HepG2 (cell line): ENCODE results near the gene PCSK6. TPM values are rescaled to one million over a fixed set of nuclear protein-coding genes. Genes with fewer than 3 reads are reported as not detected.

Source experiments
- BRCA1 ChIP-seq: sonication (generic); formaldehyde crosslinking; IDR thresholded peaks from 2 replicates; pipeline ENCODE4 v1.4.0; 2020; ENCODE audit warnings: missing genetic modification reagents
- CHD2 ChIP-seq: IDR thresholded peaks from 2 replicates; pipeline ENCODE4 v1.6.1; 2011; ENCODE audit warnings: low read depth, low read length, improper control_type of control experiment
- DMAP1 ChIP-seq: IDR thresholded peaks from 2 replicates; pipeline ENCODE4 v1.6.1; 2016
- GABPB1 ChIP-seq: IDR thresholded peaks from 2 replicates; pipeline ENCODE4 v1.6.1; 2016; ENCODE audit warnings: mild to moderate bottlenecking, missing genetic modification reagents, moderate library complexity, missing compliant biosample characterization
- GATAD1 ChIP-seq: IDR thresholded peaks from 2 replicates; pipeline ENCODE4 v1.6.1; 2016; ENCODE audit warnings: missing genetic modification reagents, missing compliant biosample characterization
- HIVEP1 ChIP-seq: sonication (generic); formaldehyde crosslinking; IDR thresholded peaks from 2 replicates; pipeline ENCODE4 v1.4.0; 2020; ENCODE audit warnings: mild to moderate bottlenecking, missing genetic modification reagents
- JUND ChIP-seq: sonication (generic); formaldehyde crosslinking; IDR thresholded peaks from 2 replicates; pipeline ENCODE4 v1.8.0; 2022; ENCODE audit warnings: mild to moderate bottlenecking, missing genetic modification reagents
- MED8 ChIP-seq: sonication (generic); formaldehyde crosslinking; IDR thresholded peaks from 2 replicates; pipeline ENCODE4 v1.8.1; 2023; ENCODE audit warnings: mild to moderate bottlenecking, missing genetic modification reagents; ENCODE audit not compliant: insufficient replicate concordance
- NFKBIZ ChIP-seq: IDR thresholded peaks from 2 replicates; pipeline ENCODE4 v1.6.1; 2018; ENCODE audit warnings: missing genetic modification reagents, missing compliant biosample characterization
- RAD21 ChIP-seq: fragments of 450-650 bp; formaldehyde crosslinking; IDR thresholded peaks from 2 replicates; pipeline ENCODE4 v1.5.0; 2020; ENCODE audit warnings: mild to moderate bottlenecking
- RCOR2 ChIP-seq: IDR thresholded peaks from 2 replicates; pipeline ENCODE4 v1.6.1; 2016; ENCODE audit warnings: missing biosample characterization, missing genetic modification reagents
- SMAD1 ChIP-seq: sonication (generic); formaldehyde crosslinking; IDR thresholded peaks from 2 replicates; pipeline ENCODE4 v1.4.0; 2020; ENCODE audit warnings: missing genetic modification reagents, low read depth, mild to moderate bottlenecking, borderline replicate concordance
- TBL1XR1 ChIP-seq: fragments of 150-350 bp; IDR thresholded peaks from 2 replicates; pipeline ENCODE4 v1.6.1; 2014; ENCODE audit warnings: borderline replicate concordance, low read length; ENCODE audit not compliant: partially characterized antibody
- TCF12 ChIP-seq, 2 experiments: fragments of 450-650 bp in 1 of 2; sonication (generic) in 1 of 2; formaldehyde crosslinking in 1 of 2; IDR thresholded peaks; 2 replicates each; pipeline versions ENCODE4 v1.6.1 to v1.8.0; 2017 to 2022; ENCODE audit warnings: antibody characterized with exemption in 1 of 2, mild to moderate bottlenecking in 1 of 2, missing genetic modification reagents in 1 of 2, moderate library complexity in 1 of 2
- ZNF205 ChIP-seq: IDR thresholded peaks from 2 replicates; pipeline ENCODE4 v1.6.1; 2018; ENCODE audit warnings: missing biosample characterization, missing genetic modification reagents
- ZNF256 ChIP-seq: sonication (generic); formaldehyde crosslinking; conservative IDR thresholded peaks from 2 replicates; pipeline ENCODE4 v1.4.0; 2020; ENCODE audit warnings: missing genetic modification reagents
- ZNF296 ChIP-seq: sonication (generic); formaldehyde crosslinking; conservative IDR thresholded peaks from 2 replicates; pipeline ENCODE4 v1.5.0; 2020; ENCODE audit warnings: mild to moderate bottlenecking, missing genetic modification reagents
- ZNF331 ChIP-seq: sonication (generic); formaldehyde crosslinking; IDR thresholded peaks from 2 replicates; pipeline ENCODE4 v1.4.0; 2020; ENCODE audit warnings: missing genetic modification reagents
- ZNF34 ChIP-seq: sonication (generic); formaldehyde crosslinking; IDR thresholded peaks from 2 replicates; pipeline ENCODE4 v1.4.0; 2020; ENCODE audit warnings: mild to moderate bottlenecking, missing genetic modification reagents, borderline replicate concordance
- ZNF510 ChIP-seq: sonication (generic); formaldehyde crosslinking; IDR thresholded peaks from 2 replicates; pipeline ENCODE4 v1.4.0; 2020; ENCODE audit warnings: low read depth, mild to moderate bottlenecking, missing genetic modification reagents
- ZNF670 ChIP-seq: sonication (generic); formaldehyde crosslinking; IDR thresholded peaks from 2 replicates; pipeline ENCODE4 v1.8.0; 2022; ENCODE audit warnings: mild to moderate bottlenecking, missing genetic modification reagents, borderline replicate concordance
- polyA plus RNA-seq, 8 experiments: library from polyadenylated mRNA; depleted of rRNA in 3 of 8; stranded (reverse) in 7 of 8; unstranded in 1 of 8; fragments of >200 nt; fragmentation: Illumina TruSeq in 4 of 8; extraction: Trizol in 4 of 8; gene quantifications; 2 replicates each; pipeline versions ENCODE4 v1.2.1 to v1.2.3, GENCODE V29; 2011 to 2016; ENCODE audit warnings: low read depth in 4 of 8, missing spikeins in 1 of 8, mixed read lengths in 1 of 8; ENCODE audit not compliant: insufficient read depth in 1 of 8
- total RNA-seq, 5 experiments: library from RNA; depleted of rRNA; stranded (reverse); fragments of >200 nt; fragmentation: Illumina TruSeq; extraction: Trizol; gene quantifications; 2 replicates each; pipeline ENCODE4 v1.2.3, GENCODE V29; 2016; ENCODE audit warnings: low read depth in 1 of 5
- TF ChIP-seq, protein P1 (sequence below): sonication (generic); formaldehyde crosslinking; IDR thresholded peaks from 2 replicates; pipeline ENCODE4 v1.4.0; 2020; ENCODE audit warnings: missing genetic modification reagents, borderline replicate concordance
- TF ChIP-seq, protein P2 (sequence below), 2 experiments: sonication (generic) in 1 of 2; formaldehyde crosslinking in 1 of 2; IDR thresholded peaks; 2 replicates each; pipeline versions ENCODE4 v1.5.1 to v1.6.1; 2011 to 2020; ENCODE audit warnings: borderline replicate concordance in 1 of 2, low read depth in 1 of 2, low read length in 1 of 2, mild to moderate bottlenecking in 1 of 2, missing genetic modification reagents in 1 of 2, moderate library complexity in 1 of 2
- TF ChIP-seq, protein P3 (sequence below): sonication (generic); formaldehyde crosslinking; IDR thresholded peaks from 2 replicates; pipeline ENCODE4 v1.5.1; 2020; ENCODE audit warnings: mild to moderate bottlenecking, moderate library complexity, missing genetic modification reagents

PCSK6 gene
- total and polyA plus RNA-seq, 2 of the 13 experiments (the other 11 are each of a cell fraction or from before 2014, with no cell fraction given), result 56.5 to 155 TPM

DNA sequence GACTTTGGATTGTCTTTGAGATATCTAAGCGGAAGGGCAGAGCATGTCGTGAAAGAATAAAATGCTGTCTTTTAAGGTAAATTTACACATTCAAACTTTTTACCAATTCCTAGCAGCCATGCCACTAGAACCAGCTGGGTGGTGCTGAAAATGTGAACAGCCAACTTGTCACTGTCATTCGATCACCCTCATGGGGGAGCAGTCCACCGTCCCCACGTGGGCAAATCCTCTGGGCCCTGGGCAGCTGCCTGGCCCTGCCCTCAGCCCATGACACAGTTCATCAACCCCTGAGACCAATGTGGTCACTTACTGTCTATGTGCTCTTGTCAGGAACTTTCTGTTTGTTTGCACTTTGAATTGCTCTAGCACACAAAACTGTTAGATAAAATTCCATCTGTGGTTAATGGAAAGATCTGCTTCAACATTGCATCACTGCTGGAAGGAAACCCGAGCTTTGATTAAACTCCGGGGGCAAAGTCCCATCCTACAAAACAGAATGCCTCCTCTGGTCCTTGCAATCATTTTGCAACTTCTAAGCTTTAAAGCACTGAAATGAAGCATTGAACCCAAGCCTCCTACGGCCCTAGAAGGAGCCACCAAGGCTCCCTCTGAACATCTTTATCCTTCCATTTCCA is 50.1 kb downstream of the PCSK6 start (continued):
- TF ChIP-seq ZNF296 (CRISPR knock-in tag) (peak; percentile 96), SMAD1 (CRISPR knock-in tag) (no peak), GATAD1 (CRISPR knock-in tag) (peak; percentile 73), ZNF510 (CRISPR knock-in tag) (no peak), HIVEP1 (CRISPR knock-in tag) (peak; percentile 58; the same call in 1 of the 2 replicates), ZNF331 (peak; percentile 91; the same call in 1 of the 2 replicates), ZNF256 (CRISPR knock-in tag) (no peak; the same call in 1 of the 2 replicates), DMAP1 (CRISPR knock-in tag) (peak; percentile 87), GABPB1 (CRISPR knock-in tag) (peak; percentile 59; the same call in 1 of the 2 replicates), RAD21 (CRISPR knock-in tag) (peak; percentile 64), MED8 (CRISPR knock-in tag) (peak; percentile 96), ZNF34 (CRISPR knock-in tag) (peak; percentile 69; the same call in 1 of the 2 replicates), NFKBIZ (CRISPR knock-in tag) (peak; percentile 70; the same call in 1 of the 2 replicates), CHD2 (no peak), BRCA1 (CRISPR knock-in tag) (no peak), TBL1XR1 (peak; percentile 80), ZNF670 (CRISPR knock-in tag) (peak; percentile 39; the same call in 1 of the 2 replicates), RCOR2 (CRISPR knock-in tag) (peak; percentile 98), TCF12 (IDR thresholded peaks at IDR 0.05) (no peak), TCF12 (CRISPR knock-in tag; IDR thresholded peaks at IDR 0.05) (peak; percentile 94; the same call in 1 of the 2 replicates), ZNF205 (CRISPR knock-in tag) (peak; percentile 87), JUND (CRISPR knock-in tag) (peak; percentile 69)
- TF ChIP-seq, protein P1, sequence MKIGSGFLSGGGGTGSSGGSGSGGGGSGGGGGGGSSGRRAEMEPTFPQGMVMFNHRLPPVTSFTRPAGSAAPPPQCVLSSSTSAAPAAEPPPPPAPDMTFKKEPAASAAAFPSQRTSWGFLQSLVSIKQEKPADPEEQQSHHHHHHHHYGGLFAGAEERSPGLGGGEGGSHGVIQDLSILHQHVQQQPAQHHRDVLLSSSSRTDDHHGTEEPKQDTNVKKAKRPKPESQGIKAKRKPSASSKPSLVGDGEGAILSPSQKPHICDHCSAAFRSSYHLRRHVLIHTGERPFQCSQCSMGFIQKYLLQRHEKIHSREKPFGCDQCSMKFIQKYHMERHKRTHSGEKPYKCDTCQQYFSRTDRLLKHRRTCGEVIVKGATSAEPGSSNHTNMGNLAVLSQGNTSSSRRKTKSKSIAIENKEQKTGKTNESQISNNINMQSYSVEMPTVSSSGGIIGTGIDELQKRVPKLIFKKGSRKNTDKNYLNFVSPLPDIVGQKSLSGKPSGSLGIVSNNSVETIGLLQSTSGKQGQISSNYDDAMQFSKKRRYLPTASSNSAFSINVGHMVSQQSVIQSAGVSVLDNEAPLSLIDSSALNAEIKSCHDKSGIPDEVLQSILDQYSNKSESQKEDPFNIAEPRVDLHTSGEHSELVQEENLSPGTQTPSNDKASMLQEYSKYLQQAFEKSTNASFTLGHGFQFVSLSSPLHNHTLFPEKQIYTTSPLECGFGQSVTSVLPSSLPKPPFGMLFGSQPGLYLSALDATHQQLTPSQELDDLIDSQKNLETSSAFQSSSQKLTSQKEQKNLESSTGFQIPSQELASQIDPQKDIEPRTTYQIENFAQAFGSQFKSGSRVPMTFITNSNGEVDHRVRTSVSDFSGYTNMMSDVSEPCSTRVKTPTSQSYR, result peak; percentile 68; the same call in 1 of the 2 replicates
- TF ChIP-seq, protein P2, sequence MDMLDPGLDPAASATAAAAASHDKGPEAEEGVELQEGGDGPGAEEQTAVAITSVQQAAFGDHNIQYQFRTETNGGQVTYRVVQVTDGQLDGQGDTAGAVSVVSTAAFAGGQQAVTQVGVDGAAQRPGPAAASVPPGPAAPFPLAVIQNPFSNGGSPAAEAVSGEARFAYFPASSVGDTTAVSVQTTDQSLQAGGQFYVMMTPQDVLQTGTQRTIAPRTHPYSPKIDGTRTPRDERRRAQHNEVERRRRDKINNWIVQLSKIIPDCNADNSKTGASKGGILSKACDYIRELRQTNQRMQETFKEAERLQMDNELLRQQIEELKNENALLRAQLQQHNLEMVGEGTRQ (IDR thresholded peaks at IDR 0.05; ENCODE audit: low read depth, low read length), result peak; percentile 79
- TF ChIP-seq, protein P2 (CRISPR knock-in tag; IDR thresholded peaks at IDR 0.05; ENCODE audit: borderline replicate concordance), result peak; percentile 70; the same call in 1 of the 2 replicates
- TF ChIP-seq, protein P3, sequence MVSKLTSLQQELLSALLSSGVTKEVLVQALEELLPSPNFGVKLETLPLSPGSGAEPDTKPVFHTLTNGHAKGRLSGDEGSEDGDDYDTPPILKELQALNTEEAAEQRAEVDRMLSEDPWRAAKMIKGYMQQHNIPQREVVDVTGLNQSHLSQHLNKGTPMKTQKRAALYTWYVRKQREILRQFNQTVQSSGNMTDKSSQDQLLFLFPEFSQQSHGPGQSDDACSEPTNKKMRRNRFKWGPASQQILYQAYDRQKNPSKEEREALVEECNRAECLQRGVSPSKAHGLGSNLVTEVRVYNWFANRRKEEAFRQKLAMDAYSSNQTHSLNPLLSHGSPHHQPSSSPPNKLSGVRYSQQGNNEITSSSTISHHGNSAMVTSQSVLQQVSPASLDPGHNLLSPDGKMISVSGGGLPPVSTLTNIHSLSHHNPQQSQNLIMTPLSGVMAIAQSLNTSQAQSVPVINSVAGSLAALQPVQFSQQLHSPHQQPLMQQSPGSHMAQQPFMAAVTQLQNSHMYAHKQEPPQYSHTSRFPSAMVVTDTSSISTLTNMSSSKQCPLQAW, result peak; percentile 96
